ACC112 (cell line): ENCODE measurements around the gene PAPSS1.
"Not testable (repeated sequence)": the region's sequence is repeated elsewhere in the genome, so short reads cannot be mapped to it uniquely, and the experiment has no call there.

Experiments used
- H2AFZ ChIP-seq: fragments of 200-600 bp; sonication (generic); one replicate; pipeline ENCODE4 v1.6.0; 2017; ENCODE audit warnings: antibody characterized with exemption, low read length; ENCODE audit not compliant: unreplicated experiment
- H3K27ac ChIP-seq: fragments of 200-600 bp; sonication (generic); 2 replicates; pipeline ENCODE4 v1.5.1; 2014; ENCODE audit warnings: low read depth, mild to moderate bottlenecking, antibody characterized with exemption, low read length, moderate library complexity
- H3K27me3 ChIP-seq: fragments of 200-600 bp; sonication (generic); 2 replicates; pipeline ENCODE4 v1.6.1; 2014; ENCODE audit warnings: mild to moderate bottlenecking, antibody characterized with exemption, low read length, moderate library complexity, mixed read lengths; ENCODE audit not compliant: insufficient read depth
- H3K36me3 ChIP-seq: fragments of 200-600 bp; sonication (generic); 2 replicates; pipeline ENCODE4 v1.6.1; 2016; ENCODE audit warnings: mild to moderate bottlenecking, antibody characterized with exemption, low read length, moderate library complexity, mixed read lengths; ENCODE audit not compliant: insufficient read depth
- H3K4me1 ChIP-seq: fragments of 200-600 bp; sonication (generic); one replicate; pipeline ENCODE4 v1.6.1; 2016; ENCODE audit warnings: low read length, mixed read lengths; ENCODE audit not compliant: insufficient read depth, unreplicated experiment, control insufficient read depth
- H3K4me3 ChIP-seq: fragments of 200-600 bp; sonication (generic); 2 replicates; pipeline ENCODE4 v1.5.1; 2014; ENCODE audit warnings: mild to moderate bottlenecking, low read depth, low read length
- H3K79me2 ChIP-seq: fragments of 200-600 bp; sonication (generic); one replicate; pipeline ENCODE4 v1.6.0; 2016; ENCODE audit warnings: low read length; ENCODE audit not compliant: control insufficient read depth, unreplicated experiment, insufficient read depth

Gene PAPSS1

GRCh38 chr4:107654694-107655093 is 65.3 kb downstream of the PAPSS1 start:
- peaks cover 11% of the 10 kb centered on the region for H3K36me3 ChIP-seq
- H2AFZ ChIP-seq: no peak overlapping the region
- H3K4me1 ChIP-seq: no peaks in the 10 kb centered on the region
- H3K79me2 ChIP-seq: no peaks in the 10 kb centered on the region
- no peak overlapping the region for H3K4me3 ChIP-seq
- H3K27me3 ChIP-seq: no peaks in the 10 kb centered on the region
- H3K27ac ChIP-seq: no peak overlapping the region

GRCh38 chr4:107651408-107651807 is 68.6 kb downstream of the PAPSS1 start:
- H3K4me1 ChIP-seq, H3K79me2 ChIP-seq, H3K27ac ChIP-seq, H3K27me3 ChIP-seq, H3K4me3 ChIP-seq, H2AFZ ChIP-seq: not testable (repeated sequence)
- H3K36me3 ChIP-seq: peaks cover 11% of the 10 kb centered on the region

- Histone ChIP-seq H3K36me3 (peaks cover 10% of the 10 kb centered on the region), H2AFZ (no peak overlapping the region), H3K27ac (no peak overlapping the region), H3K4me1 (no peaks in the 10 kb centered on the region), H3K4me3 (no peak overlapping the region), H3K79me2 (no peaks in the 10 kb centered on the region), H3K27me3 (no peaks in the 10 kb centered on the region)
Observed at GRCh38 chr4:107650251-107650650, 69.8 kb downstream of the PAPSS1 start.

GRCh38 chr4:107648178-107648991 is 71.6 kb downstream of the PAPSS1 start:
- no peaks in the 10 kb centered on the region for H3K4me1 ChIP-seq
- no peaks in the 10 kb centered on the region for H3K27me3 ChIP-seq
- no peaks in the 10 kb centered on the region for H3K79me2 ChIP-seq
- peaks cover 8% of the 10 kb centered on the region for H3K36me3 ChIP-seq
- H2AFZ ChIP-seq: no peak overlapping the region
- no peak overlapping the region for H3K27ac ChIP-seq
- no peak overlapping the region for H3K4me3 ChIP-seq

GRCh38 chr4:107647591-107647990 is 72.4 kb downstream of the PAPSS1 start:
- Histone ChIP-seq H3K4me3 (no peak overlapping the region), H3K79me2 (no peaks in the 10 kb centered on the region), H2AFZ (no peak overlapping the region), H3K36me3 (peaks cover 6% of the 10 kb centered on the region), H3K27me3 (no peaks in the 10 kb centered on the region), H3K27ac (no peak overlapping the region), H3K4me1 (no peaks in the 10 kb centered on the region)

GRCh38 chr4:107645604-107646003 is 74.4 kb downstream of the PAPSS1 start:
- no peak overlapping the region for H2AFZ ChIP-seq
- no peaks in the 10 kb centered on the region; the same call in 1 of the 2 replicates for H3K36me3 ChIP-seq

GRCh38 chr4:107643021-107643420 is 77.0 kb downstream of the PAPSS1 start:
- no peak overlapping the region for H3K4me3 ChIP-seq
- H3K79me2 ChIP-seq: no peaks in the 10 kb centered on the region
- no peak overlapping the region for H2AFZ ChIP-seq
- H3K4me1 ChIP-seq: no peaks in the 10 kb centered on the region
- H3K36me3 ChIP-seq: no peaks in the 10 kb centered on the region; the same call in 1 of the 2 replicates
- H3K27ac ChIP-seq: no peak overlapping the region
- H3K27me3 ChIP-seq: no peaks in the 10 kb centered on the region

More at GRCh38 chr4:107645604-107646003, 74.4 kb downstream of the PAPSS1 start:
- no peak overlapping the region for H3K4me3 ChIP-seq
- no peak overlapping the region for H3K27ac ChIP-seq
- H3K27me3 ChIP-seq: no peaks in the 10 kb centered on the region
- H3K4me1 ChIP-seq: no peaks in the 10 kb centered on the region
- H3K79me2 ChIP-seq: no peaks in the 10 kb centered on the region

GRCh38 chr4:107640878-107641277 is 79.2 kb downstream of the PAPSS1 start:
- H3K4me1 ChIP-seq: no peaks in the 10 kb centered on the region
- H3K4me3 ChIP-seq: no peak overlapping the region
- no peaks in the 10 kb centered on the region for H3K79me2 ChIP-seq
- H3K36me3 ChIP-seq: no peaks in the 10 kb centered on the region; the same call in 1 of the 2 replicates
- H2AFZ ChIP-seq: no peak overlapping the region
- H3K27me3 ChIP-seq: no peaks in the 10 kb centered on the region
- no peak overlapping the region for H3K27ac ChIP-seq

GRCh38 chr4:107640197-107640596 is 79.8 kb downstream of the PAPSS1 start:
- Histone ChIP-seq H2AFZ (no peak overlapping the region), H3K36me3 (no peaks in the 10 kb centered on the region; the same call in 1 of the 2 replicates), H3K27me3 (no peaks in the 10 kb centered on the region), H3K27ac (no peak overlapping the region), H3K79me2 (no peaks in the 10 kb centered on the region), H3K4me3 (no peak overlapping the region), H3K4me1 (no peaks in the 10 kb centered on the region)

- Histone ChIP-seq H3K27ac (no peak overlapping the region), H3K79me2 (no peaks in the 10 kb centered on the region)
Observed at GRCh38 chr4:107635735-107636134, 84.3 kb downstream of the PAPSS1 start.

GRCh38 chr4:107631560-107631959 is 88.5 kb downstream of the PAPSS1 start:
- Histone ChIP-seq H2AFZ (no peak overlapping the region), H3K4me3 (no peak overlapping the region), H3K4me1 (no peaks in the 10 kb centered on the region), H3K27ac (no peak overlapping the region), H3K36me3 (0 out of 2 replicates have a peak, but pooled peaks cover 9% of the 10 kb centered on the region), H3K27me3 (no peaks in the 10 kb centered on the region), H3K79me2 (no peaks in the 10 kb centered on the region)

More at GRCh38 chr4:107635735-107636134, 84.3 kb downstream of the PAPSS1 start:
- Histone ChIP-seq H3K4me3 (no peak overlapping the region), H3K27me3 (no peaks in the 10 kb centered on the region), H3K4me1 (no peaks in the 10 kb centered on the region), H3K36me3 (0 out of 2 replicates have a peak, but pooled peaks cover 9% of the 10 kb centered on the region), H2AFZ (no peak overlapping the region)
